HG03139 (cell line): Measurements from ENCODE around the gene ANKRD18B.
"Not testable (repeated sequence)": the region's sequence is repeated elsewhere in the genome, so short reads cannot be mapped to it uniquely, and the experiment has no call there.

Experiments used
- ATAC-seq: cut with Tn5 transposase; IDR thresholded peaks from one replicate; pipeline ENCODE4 v1.9.1; 2021; ENCODE audit not compliant: unreplicated experiment

ANKRD18B gene

GRCh38 chr9:33604249-33604648 lies 80.2 kb downstream of the ANKRD18B start:
- ATAC-seq = not testable (repeated sequence)

- not testable (repeated sequence) for ATAC-seq
Observed at GRCh38 chr9:33604936-33605335, 80.9 kb downstream of the ANKRD18B start.

GRCh38 chr9:33611358-33611757 lies 87.3 kb downstream of the ANKRD18B start:
- no peak for ATAC-seq

GRCh38 chr9:33612410-33612809 lies 88.4 kb downstream of the ANKRD18B start:
- ATAC-seq = not testable (repeated sequence)

GRCh38 chr9:33614001-33614687 lies 90.1 kb downstream of the ANKRD18B start:
- no peak for ATAC-seq

GRCh38 chr9:33618370-33618769 lies 94.3 kb downstream of the ANKRD18B start:
- ATAC-seq = not testable (repeated sequence)

- no peak for ATAC-seq
Observed at GRCh38 chr9:33619666-33620404, 95.8 kb downstream of the ANKRD18B start.

- ATAC-seq = no peak
Observed at GRCh38 chr9:33620738-33621439, 96.8 kb downstream of the ANKRD18B start.
